Measurements from ENCODE around the gene PHF20. TPM values are rescaled to one million over a fixed set of nuclear protein-coding genes. Genes with fewer than 3 reads are reported as not detected.

Gene PHF20
- 19.3 and 24.7 TPM in 2 replicates for total RNA-seq

GRCh38 chr20:35771689-35772562, at the start of gene PHF20:
PHF20 (plus strand) TSS chr20:35772015; CDS start chr20:35801523, 29,508 bp downstream.

GRCh38 chr20:35741892-35742740, 29.7 kb upstream of the PHF20 start, which contains the start of gene RBM39:
RBM39 (minus strand) TSS chr20:35742260; CDS start chr20:35740874, 1,386 bp downstream.

GRCh38 chr20:35954200-35954906, 182.5 kb downstream of the PHF20 start, which contains the start of gene SCAND1:
SCAND1 (minus strand) TSS chr20:35954502; CDS start chr20:35954284, 218 bp downstream.

GRCh38 chr20:35967979-35968640, 196.3 kb downstream of the PHF20 start, which contains the start of gene CNBD2:
CNBD2 (plus strand) TSS chr20:35968590; CDS start chr20:35968763, 173 bp downstream.

Other genes with a start within 250 kb of the PHF20 start
- not detected in 2 replicates for gene C20orf173, start 242.4 kb upstream of the PHF20 start, total RNA-seq
- 407 and 670 TPM in 2 replicates for gene ERGIC3, start 229.9 kb upstream of the PHF20 start, total RNA-seq
- 4.7 and 10.2 TPM in 2 replicates for gene SPAG4, start 156.2 kb upstream of the PHF20 start, total RNA-seq
- gene CPNE1, start 107.1 kb upstream of the PHF20 start, total RNA-seq = 169 and 177 TPM in 2 replicates
- 24.6 and 29.3 TPM in 2 replicates for gene RBM12, start 107.1 kb upstream of the PHF20 start, total RNA-seq
- gene NFS1, start 72.7 kb upstream of the PHF20 start, total RNA-seq = 18.9 and 24.0 TPM in 2 replicates
- 284 and 482 TPM in 2 replicates for gene ROMO1, start 72.6 kb upstream of the PHF20 start, total RNA-seq
- gene RBM39, start 29.8 kb upstream of the PHF20 start, total RNA-seq = 335 and 481 TPM in 2 replicates
- 24.7 and 50.9 TPM in 2 replicates for gene SCAND1, start 182.5 kb downstream of the PHF20 start, total RNA-seq
- gene CNBD2, start 196.6 kb downstream of the PHF20 start, total RNA-seq = 0.77 and 1.7 TPM in 2 replicates